CD4-positive, alpha-beta T cell treated with Interleukin-4 for 4 hours (primary cell): ENCODE data around the gene CRTC2.
"Not testable (repeated sequence)": the region's sequence is repeated elsewhere in the genome, so short reads cannot be mapped to it uniquely, and the experiment has no call there.

ENCODE experiments used
- DNase-seq: peaks from one replicate; pipeline ENCODE4 v3.0.0-alpha.2; 2020

CRTC2 gene

DNA sequence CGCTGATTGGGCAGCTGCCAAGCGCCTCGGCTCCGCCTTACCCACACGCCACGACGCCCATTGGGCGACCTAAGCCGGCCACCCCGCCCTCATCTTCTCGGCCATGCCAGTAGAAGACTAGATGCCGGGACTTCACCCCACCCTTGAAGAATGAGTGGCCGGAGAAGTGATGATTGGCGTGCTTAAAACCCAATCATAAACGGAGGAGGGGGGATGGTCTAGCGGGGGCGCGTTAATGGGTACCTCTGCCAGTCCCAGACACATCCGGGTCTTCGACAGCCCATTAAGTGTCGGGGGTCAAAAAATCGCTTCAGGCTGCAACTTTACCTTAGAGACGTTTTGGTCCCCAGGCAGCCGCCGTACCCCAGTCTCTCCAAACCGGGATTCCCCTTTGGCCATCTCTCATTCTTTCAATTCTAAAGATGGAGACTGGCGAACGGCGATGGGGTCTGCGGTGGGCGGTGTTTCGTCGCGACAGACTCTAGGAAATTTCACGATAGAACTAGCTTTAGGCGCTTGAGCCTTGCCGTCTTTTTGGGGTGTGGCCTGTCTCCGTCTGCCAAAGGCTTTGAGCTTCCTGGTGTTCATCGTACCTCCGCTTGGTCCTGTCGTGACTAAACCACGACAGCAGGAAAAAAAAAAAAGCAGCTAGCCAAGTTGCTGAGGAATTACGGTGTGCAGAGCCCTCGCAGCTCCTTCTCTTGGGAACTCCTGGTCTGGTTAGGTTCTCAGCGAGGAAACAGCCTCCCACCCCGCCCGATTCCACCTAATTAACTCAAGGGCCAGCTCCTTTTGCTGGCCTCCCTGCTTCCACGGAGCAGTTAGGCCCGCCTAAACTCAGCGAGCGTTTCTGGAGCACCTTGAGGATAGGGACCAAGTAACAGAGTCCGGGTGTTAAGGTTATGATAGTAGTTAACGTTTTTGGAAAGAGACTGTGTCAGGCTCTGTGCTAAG, 35.2 kb downstream of the CRTC2 start, which contains the start of gene GATAD2B:
Gene GATAD2B, minus strand, starts transcription at position 1 of the 954 bp plus-strand sequence. CDS start 94,625 bp downstream, outside the sequence.
- peak; percentile 100 for DNase-seq

DNA sequence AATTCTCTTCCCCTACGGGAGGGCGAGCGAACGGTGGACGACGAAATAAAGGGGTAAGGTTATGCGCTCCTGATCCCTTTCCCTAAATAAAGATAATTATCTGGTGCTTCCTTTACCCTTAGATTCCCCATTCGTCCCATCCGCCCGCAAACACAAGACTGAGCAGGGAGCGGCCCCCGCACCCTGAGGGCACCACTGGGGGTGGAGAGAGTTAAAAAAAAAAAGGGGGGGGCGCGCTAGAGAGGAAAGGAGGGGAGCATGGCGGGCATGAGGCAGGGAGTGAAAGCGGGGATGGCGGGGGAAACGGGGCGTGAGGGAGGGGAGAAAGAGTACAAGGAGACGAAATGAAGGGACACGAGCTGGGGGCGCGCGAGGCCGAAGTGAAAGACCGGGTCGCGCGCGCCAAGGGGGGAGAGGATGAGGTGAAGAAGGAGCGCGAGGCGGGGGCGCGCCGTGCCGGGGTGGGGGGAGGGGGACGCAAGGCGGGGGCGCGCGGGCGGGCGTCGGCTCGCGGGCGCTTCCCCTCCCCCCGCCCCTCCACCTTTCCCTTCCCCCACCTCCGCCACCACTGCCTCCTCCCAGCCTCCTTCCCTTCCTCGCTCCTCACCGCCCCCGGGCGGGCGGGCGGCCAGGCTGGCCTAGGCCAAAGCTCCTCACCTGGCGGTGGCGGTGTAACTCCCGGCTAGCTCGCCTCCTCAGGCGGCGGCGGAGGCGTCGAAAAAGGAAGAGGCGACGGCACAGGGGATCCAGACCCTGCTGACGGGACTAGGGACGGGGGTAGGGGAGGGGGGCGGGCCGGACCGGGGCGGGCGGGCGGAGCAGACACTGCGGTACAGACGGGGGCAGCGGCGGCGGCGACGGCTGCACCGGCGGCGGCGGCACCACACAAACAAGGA, 36.1 kb downstream of the CRTC2 start:
- DNase-seq = no peak

DNA sequence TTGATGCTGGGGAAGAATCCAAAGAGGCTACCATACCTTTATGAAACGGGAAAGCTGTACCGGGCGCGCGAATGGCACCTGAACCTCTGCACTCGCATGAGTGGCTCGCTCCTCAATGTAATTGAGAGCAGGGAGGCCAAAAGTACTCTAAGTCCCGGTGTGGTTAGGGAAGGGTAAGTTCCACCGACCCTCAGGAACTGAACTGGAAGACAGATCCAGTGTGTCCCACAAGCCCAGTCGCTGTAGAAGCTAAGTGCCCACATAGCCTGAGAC, 36.7 kb downstream of the CRTC2 start:
- DNase-seq = no peak

DNA sequence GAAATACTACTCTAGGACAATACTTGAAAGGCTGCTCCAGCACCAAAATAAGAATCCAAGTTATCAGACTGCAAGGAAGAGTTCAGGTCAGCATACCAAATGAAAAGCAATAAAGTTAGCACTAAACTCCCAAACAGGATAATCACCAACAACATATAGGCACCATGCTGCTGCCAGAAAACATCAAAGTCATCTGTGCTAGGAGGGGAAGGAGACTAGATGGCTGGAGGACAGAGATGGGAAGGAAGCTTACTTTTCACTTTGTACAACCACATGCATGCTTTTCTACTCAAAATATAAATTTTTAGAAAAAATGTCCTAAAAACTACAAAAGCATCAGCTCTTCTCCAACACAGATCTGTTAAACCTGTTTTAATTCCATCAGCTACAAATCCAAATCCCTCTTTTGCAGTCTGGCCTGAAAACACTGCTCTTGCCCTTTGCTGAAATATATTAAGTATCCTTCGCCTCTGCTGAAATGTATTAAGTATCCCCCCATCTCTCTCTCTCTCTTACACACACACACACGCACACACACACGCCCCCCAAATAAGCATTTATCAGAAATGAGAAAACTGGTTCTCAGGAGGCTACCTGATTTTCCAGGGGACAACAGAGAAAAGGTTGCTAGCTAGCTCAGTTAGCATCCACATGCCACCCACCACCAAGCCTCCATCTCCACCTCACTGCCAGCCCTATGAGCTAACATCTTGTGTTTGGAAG, 37.2 kb downstream of the CRTC2 start:
- no peak for DNase-seq

DNA sequence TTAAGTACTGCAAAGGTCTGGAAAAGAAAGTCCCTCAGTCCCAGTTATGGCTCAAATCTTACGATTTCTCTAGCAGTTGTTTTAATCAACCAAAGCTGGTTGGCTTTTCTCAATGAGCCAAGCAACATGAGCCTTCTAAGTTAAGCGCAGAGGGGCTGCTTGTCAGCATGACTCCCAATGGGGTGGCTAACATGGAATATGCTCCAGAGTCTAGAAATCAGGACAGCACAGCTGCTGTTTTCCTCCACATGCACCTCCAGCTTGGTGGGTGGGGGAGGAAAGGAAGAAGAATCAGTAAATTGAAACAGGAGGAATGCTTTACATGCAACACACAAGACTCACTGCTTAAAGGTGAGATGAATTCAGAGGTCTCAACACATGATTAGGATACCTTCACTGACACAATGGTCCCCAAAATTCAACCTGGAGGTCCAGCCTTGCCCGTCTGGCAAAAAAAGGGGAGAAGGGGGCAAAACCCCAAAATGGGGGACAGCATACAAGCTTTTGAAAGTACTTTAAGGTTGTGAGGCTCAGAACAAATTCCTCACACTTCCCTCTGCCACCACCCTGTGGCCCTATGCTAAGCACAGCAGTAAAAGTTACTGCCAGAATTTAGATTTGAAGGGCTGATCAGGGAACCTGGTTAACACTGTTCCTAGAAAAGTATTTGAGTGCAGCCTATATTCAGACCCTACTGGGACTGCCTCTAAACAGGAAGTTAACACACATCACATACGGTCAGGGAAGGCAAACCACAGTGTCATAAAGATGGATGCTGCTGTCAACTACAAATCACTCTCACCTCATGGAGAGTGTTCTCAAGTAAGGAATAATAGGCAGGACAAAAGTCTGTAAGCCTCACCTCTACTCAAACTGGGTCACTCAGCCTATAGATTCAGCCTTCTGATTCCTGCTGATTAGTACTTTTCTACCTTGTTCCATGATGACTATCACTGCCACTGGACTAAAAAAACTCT, 38.2 kb downstream of the CRTC2 start:
- DNase-seq = peak; percentile 53

DNA sequence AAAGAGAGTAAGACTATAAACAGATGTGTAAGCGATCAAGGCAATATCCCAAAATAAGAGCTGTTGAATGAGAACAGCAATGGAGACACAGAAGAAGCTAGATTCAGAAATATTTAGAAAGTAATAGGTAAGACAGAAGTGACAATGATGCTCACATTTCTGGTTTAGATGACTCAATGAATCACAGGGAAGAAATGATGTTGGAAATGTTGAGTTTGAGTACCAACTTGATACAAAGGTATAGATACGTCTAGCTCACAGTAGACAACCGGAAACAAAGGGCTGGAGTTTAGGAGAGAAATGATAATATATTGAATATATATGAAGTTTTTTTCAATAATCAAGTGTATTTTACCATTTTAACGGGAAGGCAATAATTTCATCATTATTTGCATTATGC, 42.1 kb downstream of the CRTC2 start:
- no peak for DNase-seq

DNA sequence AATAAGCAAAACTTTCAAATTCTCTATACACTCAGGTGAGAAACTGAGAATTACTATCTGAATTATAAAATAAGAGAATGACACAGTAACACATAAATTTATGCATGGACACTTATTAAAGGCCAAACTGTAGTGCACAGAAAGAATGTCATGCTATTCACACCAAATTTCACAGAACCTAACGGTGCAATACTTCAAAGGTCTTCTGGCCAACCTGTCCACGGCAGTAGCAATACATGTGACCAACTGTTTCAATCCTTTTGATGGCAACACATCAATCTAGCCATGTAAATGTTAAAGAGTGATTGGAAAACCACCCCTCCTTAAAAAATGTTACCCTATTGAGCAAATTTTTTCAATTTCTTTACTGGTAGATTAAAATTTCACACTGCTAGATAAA, 46.1 kb downstream of the CRTC2 start:
- DNase-seq = no peak

DNA sequence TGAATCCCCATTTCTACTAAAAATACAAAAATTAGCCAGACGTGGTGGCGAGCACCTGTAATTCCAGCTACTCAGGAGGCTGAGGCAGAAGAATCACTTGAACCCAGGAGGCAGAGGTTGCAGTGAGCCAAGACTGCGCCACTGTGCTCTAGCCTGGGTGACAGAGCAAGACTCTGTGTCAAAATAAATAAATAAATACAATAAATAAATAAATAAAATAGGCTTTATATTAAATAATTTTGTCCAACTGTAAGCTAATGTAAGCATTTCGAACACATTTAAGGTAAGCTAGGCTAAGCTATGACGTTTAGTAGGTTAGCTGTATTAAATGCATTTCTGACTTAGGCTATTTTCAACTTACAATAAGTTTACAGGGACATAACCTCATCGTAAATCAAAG, 47.9 kb downstream of the CRTC2 start:
- not testable (repeated sequence) for DNase-seq

DNA sequence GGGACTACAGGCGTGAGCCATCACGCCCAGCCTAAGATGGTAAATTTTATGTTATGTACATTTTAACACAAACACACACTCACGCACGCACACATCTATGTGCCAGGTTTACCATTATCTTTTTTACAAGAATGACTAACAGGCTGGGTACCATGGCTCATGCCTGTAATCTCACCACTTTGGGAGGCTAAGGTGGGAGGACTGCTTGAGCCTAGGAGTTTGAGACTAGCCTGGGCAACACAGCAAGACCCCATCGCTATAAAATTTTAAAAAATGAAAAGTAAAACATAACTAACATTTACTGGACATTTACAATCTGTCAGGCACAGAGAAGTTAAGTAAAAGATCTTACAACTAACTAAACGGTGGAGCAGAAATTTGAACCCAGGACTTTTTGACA, 50.3 kb downstream of the CRTC2 start:
- DNase-seq = no peak

DNA sequence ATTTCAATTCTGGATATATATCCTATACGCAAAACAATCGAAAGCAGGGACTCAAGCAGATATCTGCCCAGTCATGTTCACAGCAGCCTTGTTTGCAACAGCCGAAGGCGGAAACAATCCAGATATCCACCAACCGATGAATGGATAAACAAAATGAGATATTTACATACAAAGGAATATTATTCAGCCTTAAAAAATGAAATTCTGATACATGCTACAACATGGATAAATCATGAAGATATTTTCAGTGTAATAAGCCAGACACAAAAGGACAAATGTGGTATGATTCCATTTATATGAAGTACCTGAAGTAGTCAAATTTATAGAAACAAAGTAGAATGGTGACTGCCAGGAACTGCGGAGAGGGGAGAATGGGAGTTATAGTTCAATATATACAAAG, 51.3 kb downstream of the CRTC2 start:
- DNase-seq = no peak

DNA sequence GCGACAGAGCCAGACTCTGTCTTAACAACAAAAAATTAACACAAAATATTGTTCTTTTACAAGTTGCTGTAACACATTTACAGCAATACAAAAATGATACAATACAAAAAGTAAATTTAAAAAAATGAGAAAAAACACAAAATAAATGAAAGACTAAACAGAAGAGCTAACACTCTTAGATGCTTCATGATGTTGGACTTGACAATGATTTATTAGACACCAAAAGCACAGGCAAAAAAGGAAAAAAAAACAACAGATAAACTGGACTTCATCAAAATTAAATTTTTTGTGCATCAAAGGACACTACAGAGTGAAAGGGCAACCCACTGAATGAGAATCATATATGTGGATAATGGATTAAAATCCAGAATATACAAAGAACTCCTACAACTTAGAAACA, 52.0 kb downstream of the CRTC2 start:
- DNase-seq = no peak

DNA sequence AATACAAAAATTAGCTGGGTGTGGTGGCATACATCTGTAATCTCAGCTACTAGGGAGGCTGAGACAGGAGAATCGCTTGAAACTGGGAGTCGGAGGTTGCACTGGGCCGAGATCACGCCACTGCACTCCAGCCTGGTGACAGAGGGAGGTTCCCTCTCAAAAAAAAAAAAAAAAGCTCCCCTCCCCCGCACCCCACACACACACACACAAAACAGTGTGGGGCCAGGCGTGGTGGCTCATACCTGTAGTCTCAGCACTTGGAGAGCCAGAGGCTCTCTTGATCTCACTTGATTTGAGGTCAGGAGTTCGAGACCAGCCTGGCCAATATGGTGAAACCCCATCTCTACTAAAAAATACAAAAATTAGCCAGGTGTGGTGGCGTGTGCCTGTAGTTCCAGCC, 52.5 kb downstream of the CRTC2 start:
- DNase-seq = not testable (repeated sequence)

DNA sequence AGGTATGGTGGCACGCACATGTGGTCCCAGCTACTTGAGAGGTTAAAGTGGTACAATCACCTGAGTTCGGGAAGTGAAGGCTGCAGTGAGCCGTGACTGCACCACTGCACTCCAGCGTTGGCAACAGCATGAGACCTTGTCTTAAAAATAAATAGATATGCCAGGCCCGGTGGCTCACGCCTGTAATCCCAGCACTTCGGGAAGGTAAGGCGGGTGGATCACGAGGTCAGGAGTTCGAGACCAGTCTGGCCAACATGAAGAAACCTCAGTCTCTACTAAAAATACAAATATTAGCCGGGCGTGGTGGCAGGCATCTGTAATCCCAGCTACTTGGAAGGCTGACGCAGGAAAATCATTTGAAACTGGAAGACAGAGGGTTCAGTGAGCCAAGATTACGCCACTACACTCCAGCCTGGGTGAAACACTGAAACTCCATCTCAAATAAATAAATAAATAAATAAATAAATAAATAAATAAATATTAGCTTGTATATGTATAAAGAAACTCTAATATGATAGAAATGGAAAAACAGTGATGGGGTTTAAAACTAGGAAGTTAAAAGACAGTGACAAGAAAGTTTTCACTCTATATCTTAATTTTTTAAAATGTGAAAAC, 54.5 kb downstream of the CRTC2 start:
- no peak for DNase-seq

DNA sequence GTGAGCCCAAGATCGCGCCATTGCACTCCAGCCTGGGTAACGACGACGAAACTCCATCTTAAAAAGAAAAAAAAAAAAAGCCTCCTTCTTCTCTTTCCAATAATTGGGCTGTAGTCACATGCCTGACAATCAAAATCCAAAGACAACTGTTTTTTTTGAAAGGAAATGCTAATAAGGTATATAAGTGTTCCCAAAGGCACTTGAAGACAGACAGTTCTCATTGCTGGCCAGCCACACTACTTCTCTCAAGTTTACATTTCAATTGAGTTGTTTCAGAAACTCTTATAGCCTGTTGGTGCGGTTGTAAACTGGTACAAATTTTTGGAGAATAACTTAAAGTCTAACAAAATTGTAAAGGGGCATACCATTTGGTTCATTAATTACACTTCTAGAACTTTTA, 58.9 kb downstream of the CRTC2 start:
- no peak for DNase-seq
